ENCODE results near the gene MTTP.

DNA sequence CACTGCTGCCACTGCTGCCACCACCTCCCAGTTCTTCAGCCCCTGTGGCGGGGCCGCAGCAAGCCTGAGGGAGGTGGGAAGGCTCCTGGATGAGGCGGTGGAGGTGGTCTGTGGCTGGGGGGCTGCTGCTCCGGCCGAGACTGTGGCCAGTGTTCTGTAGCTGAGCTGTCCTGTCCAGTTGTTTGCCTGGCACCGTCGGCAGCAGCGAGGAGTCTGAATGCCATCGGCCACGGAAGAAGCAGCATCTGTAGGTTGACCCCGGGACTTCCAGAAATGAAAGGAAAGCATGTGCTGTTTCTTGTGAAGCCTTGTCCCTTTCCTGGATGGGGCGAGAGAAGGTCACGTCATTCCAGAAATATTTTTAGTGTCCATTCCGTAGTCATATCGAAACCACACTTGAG, 79.7 kb downstream of the MTTP start:
- TF ChIP-seq, protein P1, sequence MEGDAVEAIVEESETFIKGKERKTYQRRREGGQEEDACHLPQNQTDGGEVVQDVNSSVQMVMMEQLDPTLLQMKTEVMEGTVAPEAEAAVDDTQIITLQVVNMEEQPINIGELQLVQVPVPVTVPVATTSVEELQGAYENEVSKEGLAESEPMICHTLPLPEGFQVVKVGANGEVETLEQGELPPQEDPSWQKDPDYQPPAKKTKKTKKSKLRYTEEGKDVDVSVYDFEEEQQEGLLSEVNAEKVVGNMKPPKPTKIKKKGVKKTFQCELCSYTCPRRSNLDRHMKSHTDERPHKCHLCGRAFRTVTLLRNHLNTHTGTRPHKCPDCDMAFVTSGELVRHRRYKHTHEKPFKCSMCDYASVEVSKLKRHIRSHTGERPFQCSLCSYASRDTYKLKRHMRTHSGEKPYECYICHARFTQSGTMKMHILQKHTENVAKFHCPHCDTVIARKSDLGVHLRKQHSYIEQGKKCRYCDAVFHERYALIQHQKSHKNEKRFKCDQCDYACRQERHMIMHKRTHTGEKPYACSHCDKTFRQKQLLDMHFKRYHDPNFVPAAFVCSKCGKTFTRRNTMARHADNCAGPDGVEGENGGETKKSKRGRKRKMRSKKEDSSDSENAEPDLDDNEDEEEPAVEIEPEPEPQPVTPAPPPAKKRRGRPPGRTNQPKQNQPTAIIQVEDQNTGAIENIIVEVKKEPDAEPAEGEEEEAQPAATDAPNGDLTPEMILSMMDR (IDR thresholded peaks at IDR 0.05): no peak
- TF ChIP-seq POLR2A (IDR thresholded peaks at IDR 0.05): no peak
